ENCODE measurements around the gene CDH15.
"Not testable (repeated sequence)": the region's sequence is repeated elsewhere in the genome, so short reads cannot be mapped to it uniquely, and the experiment has no call there.

CDH15 gene

DNA sequence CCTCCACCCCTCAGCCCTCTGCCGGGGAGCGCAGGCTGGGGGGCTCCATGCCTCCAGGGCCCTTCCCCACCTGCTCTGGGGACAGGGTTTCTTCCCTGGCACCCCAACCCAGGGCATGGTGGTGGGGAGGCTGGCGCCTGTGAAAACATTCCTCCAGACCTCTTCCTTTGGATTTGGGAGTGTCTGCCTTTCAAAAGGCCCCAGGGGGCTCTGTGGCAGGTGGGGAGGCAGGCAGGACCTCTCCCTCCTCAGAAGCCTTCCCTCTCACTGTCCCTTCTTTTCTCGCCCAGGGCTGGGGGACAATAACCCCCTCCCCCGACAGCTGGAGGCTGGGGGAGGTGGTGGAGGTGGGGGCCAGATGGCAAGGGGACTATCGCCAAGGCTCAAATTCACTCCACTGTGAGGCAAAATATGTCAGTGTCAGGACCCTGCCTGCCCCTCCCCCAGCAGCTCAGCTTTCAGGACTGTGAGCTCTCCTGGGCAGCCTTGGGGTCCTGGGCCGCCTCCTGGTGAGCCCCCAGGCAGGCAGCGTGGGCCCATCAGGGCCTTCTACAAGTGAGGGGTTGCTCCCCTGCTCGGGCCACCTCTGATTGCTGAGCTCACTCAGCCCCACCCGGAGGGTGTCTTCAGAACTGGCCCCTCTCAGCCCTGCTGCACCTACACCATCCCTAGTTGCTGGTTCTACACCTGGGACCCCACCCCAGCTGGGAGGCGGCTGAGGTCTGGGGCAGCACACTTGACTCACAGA is 1.8 kb downstream of the CDH15 start:
- DNase-seq, result no peak

DNA sequence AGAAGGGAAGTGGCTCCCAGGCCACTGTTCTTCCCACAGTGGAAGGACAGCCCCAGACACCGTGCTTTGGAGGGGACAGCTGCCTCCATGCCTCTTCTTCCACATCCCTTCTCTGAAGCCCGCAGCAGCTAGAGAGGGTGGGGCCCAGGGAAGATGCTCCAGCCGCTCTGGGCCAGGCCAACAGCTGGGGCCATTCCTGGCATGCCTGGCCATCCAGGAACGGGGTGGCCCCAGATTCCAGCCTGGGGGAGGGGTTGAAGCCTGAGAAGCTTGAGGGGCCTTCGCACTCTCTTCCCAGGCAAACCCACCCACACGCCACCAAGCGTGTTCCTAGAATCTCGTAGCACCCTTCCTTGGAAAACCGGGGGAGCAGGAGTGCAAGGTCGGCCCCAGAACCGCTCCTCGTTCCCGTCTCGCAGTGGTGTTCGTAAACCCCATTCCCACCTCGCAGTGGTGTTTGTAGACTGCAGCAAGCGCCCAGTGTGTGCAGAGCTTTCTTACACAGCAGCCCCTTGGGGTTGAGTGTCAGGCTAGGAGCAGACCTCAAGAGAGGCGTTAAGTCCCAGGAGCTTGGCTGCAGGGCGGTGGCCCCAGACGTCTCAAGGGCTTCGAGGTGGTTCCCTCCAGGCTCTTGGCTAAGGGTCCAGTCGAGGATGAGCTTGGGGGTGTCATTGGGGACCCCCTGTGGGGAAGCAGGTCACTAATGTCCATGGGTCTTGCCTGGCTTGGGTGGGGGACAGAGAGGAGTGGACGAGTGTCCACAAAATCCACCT is 2.7 kb downstream of the CDH15 start:
- DNase-seq, result no peak

DNA sequence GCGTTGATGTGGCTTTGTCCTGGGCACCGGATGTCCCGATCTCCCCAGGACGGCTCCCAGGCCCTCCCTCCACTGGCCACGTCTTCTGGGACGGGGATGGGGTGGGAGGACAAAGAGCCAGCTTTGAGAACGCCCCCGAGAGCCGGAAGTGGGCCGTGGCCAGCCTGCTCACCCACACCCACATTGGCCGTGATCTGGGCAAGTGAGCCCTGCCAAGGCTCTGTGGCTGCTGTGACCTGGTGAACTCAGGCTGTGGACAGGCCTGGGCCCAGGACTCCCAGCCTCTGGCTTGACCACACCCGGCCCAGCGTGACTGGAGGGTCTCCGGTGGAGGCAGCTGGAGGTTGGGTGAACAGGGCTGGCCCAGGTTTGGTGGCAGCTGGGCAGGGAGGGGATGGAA is 3.3 kb downstream of the CDH15 start:
- DNase-seq, result no peak

DNA sequence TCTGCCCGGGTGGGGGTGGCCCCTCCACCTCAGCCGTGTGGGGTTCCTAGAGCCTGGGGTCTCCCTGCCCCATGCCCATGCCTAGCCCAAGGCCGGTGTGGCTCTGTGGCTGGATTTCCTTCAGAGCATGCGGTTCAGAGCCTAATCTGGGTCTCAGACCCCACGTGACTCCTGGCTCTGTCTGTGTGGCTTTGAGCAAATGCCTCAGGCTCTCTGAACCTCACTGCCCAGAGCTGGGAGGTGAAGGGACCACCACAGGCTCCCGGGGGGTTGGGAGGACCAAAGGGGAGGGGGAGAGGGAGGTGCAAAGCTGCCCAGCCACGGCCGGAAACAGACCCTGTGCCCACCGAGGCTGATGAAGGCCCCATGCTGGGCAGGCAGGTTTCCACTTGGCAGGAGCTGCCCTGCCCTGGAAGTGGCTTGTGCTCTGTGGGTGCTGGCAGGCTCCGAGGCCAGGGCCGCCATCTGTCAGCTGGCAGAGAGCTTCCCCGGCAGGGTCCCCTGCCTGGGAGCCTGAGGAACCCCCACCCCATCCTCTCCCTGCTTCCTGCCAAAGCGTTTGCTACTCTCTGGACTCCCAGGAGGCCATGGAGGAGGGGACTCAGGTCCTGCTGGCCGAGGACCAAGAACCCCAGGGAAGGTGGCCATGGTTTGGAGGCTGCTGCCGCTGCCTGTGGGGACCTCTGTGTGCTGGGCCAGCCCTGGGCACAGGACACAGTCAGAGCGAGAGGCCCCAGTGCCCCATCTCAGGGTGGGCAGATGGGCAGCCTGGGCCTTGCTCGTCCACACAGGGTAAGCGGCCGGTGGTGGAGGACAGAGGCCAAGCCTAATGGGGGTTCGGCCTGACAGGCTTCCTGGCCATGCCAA is 4.0 kb downstream of the CDH15 start:
- DNase-seq, result no peak

DNA sequence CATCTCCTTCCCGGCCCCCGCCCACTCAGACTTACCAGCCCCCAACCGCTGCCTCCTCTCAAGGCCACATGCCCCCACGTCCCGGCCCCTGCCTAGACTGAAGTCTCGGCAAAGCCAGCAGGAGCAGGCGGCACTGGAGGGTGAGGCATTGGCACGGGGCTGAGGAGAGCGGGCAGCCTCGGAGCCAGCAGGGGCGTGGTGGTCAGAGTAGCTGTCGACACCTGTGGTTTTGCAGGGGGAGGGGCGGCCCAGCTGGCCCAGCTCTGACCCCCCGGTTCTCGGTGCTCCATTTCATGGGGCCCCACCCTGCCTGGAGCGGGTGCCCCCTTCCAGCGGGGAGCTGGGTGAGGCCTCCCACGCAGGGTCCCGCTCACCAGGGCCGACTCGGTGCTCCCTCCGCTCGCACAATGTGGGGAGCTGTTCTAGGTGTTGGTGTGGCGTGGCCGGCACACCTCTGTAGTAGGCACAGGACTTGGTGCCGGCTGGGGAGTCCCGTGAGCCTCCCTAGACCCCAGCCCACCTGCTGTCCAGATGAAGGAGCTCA is 4.7 kb downstream of the CDH15 start:
- no peak for DNase-seq

DNA sequence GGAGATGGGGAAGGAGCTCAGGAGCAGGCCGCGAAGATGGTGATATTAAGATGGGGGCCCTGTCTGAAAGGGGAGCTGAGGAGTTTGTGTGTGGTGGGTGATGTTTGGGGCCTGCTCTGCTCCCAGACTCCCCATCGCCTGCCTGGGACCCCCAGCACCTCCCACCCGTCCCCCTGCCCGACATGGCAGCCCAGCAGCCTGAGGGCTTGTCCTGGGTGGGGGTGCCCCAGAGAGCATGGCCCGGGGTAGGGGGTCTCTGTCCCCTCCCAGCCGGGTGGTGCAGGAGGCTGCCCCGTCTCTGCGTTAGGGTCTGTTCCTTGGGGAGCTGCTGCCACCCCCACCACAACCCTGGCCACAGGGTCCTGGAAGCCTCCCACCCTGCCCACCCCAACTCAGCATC is 5.2 kb downstream of the CDH15 start:
- DNase-seq, result no peak

DNA sequence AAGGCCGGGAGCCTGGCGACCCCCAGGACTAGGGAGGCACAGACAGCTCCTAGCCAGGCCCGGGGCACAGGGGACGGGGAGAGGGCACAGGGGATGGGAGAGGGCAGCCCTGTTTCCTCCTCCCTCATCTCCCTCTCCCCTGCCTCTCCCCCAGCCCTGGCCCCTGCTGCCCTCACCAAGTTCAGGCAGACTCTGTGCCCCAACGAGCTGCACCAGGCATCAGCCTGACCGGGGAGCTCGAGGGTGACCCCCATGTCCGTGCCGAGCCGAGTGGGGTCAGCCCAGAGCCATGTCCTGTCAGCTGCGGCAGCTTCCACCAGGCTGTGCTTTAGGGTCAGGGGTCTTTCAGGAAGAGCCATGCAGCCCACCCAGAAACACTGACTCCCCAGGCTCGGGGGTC is 6.0 kb downstream of the CDH15 start:
- DNase-seq, result no peak

DNA sequence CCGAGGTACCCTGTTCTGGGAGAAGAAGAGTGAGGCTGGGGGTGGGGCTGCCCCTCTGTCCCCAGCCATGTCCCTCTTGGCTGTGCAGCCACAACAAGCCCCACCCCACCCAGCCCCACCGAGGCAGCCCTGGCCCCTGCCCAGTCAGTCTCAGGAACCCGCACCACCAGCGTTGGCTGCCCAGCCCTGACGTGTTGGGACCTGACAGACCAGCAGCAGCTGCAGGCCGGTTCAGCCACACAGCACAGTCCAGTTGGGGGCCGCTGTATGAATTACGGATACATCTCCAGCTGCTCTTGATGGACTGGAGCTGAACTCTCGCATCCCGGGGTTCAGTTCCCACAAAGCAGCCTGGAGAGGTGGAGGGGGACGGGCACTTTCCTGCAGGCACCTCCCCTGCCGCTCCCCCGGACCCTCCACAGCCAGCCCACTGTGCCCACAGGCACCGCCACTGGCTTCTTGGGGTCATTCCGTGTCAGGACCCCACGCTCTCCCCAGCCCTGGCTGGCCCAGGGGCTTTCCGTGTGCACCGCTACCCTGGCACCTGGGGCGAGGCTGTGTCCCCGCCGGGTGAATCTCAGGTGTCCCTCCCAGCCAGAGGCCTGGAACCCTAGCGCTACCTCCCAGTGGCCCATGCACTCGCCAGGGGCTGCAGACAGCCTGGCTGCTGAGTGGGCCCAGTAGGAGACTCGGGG is 7.1 kb downstream of the CDH15 start:
- no peak for DNase-seq

DNA sequence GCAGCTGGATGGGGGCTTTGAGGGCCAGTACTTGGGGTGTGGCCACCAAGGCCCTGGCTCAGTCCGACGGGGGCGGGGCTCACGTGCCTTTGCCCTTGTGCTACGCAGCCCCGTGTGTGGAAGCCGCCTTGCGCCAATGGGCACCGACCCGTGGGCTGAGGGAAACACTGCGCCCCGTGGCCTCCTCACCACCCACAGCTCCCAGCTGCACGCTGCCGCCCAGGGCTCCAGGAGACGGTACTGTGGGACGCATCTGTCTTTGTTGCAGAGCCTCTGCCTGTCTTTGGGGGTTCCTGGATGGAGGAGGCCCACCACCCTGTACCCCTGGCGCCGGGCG is 7.6 kb downstream of the CDH15 start:
- no peak for DNase-seq

DNA sequence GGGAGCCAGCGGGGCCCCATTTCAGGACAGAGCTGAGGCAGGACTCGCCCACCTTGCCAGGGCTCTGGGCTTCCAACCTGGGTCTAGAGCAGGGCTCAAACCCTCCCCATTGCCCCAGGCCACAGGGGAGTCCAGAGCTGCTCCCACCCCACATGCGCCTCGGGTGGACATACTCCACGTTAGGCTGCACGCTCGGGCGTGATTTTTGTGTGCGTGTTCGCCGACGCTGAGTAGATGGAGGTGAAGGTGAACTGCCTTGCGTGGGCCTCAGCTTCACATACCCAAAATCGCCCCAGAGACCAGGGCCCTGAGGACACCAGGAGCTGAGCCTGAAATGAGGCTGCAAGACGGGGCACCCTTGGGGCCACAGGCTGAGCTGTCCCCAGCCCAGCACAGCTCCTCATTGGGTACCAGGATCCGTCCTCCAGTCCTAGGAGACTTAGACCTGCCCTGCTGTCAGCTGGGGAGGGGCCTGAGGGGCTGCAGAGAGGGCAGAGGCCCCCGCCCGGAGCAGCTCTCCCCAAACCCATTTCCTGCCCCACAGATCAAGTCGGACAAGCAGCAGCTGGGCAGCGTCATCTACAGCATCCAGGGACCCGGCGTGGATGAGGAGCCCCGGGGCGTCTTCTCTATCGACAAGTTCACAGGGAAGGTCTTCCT is 8.2 kb downstream of the CDH15 start:
- DNase-seq, result no peak

DNA sequence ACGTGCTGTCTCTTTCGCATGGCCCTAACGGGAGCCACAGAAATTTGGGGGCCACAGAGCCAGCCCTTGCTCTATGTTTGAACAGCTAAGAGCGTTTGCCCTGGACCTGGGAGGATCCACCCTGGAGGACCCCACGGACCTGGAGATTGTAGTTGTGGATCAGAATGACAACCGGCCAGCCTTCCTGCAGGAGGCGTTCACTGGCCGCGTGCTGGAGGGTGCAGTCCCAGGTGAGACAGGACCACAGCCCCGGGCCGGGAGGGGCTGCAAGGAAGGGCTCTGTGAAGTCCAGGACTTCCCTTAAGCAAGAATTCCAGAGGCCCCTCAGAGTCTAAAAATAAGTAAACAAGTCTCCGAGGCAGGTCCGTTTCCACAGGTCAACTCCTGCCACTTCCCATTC is 11.9 kb downstream of the CDH15 start:
- DNase-seq, result no peak

DNA sequence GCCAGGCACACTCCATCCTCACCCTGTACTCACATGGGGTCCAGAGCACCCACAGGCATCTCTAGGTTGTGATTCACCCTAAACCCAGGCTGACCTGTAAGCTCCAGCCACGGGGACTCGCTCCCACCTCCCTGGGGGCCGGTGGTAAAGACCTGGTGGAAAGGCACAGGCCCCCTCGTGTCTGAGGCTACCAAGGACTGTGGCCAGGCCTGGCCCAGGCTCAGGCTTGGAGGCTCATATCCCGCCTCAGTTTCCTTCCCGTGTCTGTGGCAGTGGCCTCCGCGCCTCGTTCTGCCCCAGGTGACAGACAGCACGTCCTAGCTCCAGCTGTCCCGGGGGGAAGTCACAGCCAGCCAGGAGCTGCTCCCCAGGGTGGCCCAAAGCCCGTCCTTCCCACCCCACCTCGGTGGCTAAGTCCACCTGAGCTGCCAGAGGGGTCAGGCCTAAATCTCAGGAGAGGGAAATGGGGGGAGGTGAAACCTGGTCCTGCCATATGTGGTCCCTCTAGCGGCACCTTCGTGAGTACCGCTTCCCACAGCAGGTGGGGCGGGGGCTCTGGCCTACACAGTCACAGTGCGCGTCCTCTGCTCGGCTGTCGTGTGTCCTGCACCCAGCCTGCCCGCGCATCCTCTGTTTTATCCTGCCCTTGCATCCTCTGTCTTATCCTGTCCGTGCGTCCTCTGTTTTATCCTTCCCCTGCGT is 12.6 kb downstream of the CDH15 start:
- DNase-seq, result no peak

DNA sequence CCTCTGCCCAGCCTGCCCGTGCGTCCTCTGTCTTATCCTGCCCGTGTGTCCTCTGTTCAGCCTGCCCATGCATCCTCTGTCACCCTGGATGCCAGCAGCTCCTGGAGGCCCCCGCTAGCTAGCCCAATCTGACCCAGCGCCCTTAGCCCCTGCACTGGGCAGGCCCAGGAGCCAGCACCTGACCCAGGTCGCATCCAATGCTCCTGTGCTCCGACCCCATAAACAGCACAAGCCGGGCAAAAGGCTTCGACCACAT is 13.1 kb downstream of the CDH15 start:
- DNase-seq, result no peak

DNA sequence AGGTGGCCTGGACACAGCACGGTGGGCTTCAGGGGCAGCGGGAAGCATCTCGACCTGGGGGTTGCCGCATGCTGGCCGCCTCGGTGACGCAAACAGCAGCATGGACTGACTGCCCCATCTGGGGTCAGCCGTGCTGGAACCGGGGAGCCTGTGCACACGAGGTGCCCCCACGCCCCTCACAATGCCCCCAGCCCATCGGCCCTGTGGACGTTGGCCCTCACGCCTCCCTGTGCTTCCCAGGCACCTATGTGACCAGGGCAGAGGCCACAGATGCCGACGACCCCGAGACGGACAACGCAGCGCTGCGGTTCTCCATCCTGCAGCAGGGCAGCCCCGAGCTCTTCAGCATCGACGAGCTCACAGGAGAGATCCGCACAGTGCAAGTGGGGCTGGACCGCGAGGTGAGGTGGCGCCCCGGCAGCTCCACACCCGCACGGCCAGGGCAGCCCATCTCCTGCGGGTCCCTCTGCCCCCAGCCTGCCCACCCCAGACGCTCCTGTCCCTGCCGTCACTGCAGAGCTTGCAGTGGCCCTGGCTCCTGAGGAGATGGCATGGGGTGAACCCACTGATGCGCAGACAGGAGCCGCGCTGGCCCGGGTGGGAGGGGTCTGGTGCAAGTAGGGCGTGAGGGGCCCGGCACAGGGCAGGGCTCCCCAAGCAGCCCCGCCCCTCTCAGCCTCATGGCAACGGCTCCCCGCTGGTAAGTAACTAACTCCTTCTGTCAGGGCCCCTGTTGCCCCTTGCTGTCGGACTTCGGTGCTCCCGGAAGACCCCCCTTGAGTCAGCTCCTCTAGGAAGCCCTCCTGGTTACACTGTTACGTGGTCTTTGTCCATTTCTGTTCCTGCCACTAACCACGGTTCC is 13.6 kb downstream of the CDH15 start:
- DNase-seq, result no peak

DNA sequence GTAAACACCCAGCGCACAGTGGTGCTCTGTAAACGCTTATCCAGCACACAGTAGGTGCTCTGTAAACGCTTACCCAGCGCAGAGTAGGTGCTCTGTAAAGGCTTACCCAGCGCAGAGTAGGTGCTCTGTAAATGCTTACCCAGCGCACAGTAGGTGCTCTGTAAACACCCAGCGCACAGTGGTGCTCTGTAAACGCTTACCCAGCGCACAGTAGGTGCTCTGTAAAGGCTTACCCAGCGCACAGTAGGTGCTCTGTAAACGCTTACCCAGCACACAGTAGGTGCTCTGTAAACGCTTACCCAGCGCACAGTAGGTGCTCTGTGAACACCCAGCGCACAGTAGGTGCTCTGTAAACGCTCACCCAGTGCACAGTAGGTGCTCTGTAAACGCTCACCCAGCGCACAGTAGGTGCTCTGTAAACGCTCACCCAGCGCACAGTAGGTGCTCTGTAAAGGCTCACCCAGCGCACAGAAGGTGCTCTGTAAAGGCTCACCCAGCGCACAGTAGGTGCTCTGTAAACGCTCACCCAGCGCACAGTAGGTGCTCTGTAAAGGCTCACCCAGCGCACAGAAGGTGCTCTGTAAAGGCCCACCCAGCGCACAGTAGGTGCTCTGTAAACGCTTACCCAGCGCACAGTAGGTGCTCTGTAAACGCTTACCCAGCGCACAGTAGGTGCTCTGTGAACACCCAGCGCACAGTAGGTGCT is 14.5 kb downstream of the CDH15 start:
- DNase-seq, result not testable (repeated sequence)

DNA sequence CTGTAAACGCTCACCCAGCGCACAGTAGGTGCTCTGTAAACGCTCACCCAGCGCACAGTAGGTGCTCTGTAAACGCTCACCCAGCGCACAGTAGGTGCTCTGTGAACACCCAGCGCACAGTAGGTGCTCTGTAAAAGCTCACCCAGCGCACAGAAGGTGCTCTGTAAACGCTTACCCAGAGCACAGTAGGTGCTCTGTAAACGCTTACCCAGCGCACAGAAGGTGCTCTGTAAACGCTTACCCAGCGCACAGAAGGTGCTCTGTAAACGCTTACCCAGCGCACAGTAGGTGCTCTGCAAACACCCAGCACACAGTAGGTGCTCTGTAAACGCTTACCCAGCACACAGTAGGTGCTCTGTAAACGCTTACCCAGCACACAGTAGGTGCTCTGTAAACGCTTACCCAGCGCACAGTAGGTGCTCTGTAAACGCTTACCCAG is 15.1 kb downstream of the CDH15 start:
- not testable (repeated sequence) for DNase-seq

DNA sequence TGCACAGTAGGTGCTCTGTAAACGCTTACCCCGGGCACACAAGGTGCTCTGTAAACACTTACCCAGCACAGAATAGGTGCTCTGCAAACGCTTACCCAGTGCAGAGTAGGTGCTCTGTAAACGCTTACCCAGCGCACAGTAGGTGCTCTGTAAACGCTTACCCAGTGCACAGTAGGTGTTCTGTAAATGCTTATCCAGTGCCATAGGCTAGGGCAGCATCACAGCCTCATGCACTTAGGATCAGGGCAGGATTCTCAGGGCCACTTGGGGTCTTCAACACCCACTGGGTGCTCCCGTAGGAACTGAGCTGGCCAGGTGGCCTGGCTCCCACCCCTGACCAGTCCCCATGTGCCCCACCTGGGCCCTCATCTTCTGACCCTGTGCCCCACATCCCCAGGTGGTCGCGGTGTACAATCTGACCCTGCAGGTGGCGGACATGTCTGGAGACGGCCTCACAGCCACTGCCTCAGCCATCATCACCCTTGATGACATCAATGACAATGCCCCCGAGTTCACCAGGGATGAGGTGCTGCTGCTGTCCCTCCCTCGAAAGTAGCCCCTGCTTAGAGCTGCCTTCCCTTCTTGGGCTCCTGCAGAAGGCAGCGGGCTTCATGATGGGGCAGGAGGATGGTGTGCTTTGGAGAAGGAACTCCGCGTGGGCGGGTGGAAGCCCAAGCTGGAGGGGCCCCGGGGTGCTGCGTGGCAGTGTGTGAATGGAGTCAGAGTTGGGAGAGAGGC is 15.7 kb downstream of the CDH15 start:
- DNase-seq, result no peak

DNA sequence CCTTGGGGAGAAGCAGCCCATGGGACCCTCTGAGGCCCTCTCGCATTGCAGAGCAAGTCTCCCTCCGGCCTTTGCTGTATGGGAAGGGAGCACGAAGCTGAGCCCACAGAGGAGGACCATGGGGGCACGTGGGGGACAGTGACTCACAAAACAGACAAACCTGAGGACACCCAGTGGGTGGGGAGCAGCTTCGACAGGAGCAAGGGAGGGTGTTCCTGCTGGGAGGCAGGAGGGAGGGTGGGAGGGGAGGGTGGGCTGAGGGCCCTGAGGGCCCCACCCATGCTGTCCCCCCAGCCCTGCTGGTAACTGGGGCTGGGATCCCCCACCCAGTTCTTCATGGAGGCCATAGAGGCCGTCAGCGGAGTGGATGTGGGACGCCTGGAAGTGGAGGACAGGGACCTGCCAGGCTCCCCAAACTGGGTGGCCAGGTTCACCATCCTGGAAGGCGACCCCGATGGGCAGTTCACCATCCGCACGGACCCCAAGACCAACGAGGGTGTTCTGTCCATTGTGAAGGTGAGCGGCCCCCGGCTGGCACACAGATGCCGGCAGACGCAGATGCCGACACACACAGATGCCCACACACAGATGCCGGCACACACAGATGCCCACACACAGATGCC is 16.3 kb downstream of the CDH15 start:
- no peak for DNase-seq
